C4-2B (cell line): ENCODE data around the gene MAST1.

Experiments used
- H3K27ac ChIP-seq: fragments of 450-650 bp; 2 replicates; pipeline ENCODE4 v1.5.1; 2017
- ZFX ChIP-seq: fragments of 450-650 bp; IDR thresholded peaks from 2 replicates; pipeline ENCODE4 v1.6.1; 2017
- TF ChIP-seq, protein P1 (sequence below): fragments of 450-650 bp; conservative IDR thresholded peaks from 2 replicates; pipeline ENCODE4 v1.5.1; 2017; ENCODE audit warnings: mild to moderate bottlenecking

The MAST1 gene

DNA sequence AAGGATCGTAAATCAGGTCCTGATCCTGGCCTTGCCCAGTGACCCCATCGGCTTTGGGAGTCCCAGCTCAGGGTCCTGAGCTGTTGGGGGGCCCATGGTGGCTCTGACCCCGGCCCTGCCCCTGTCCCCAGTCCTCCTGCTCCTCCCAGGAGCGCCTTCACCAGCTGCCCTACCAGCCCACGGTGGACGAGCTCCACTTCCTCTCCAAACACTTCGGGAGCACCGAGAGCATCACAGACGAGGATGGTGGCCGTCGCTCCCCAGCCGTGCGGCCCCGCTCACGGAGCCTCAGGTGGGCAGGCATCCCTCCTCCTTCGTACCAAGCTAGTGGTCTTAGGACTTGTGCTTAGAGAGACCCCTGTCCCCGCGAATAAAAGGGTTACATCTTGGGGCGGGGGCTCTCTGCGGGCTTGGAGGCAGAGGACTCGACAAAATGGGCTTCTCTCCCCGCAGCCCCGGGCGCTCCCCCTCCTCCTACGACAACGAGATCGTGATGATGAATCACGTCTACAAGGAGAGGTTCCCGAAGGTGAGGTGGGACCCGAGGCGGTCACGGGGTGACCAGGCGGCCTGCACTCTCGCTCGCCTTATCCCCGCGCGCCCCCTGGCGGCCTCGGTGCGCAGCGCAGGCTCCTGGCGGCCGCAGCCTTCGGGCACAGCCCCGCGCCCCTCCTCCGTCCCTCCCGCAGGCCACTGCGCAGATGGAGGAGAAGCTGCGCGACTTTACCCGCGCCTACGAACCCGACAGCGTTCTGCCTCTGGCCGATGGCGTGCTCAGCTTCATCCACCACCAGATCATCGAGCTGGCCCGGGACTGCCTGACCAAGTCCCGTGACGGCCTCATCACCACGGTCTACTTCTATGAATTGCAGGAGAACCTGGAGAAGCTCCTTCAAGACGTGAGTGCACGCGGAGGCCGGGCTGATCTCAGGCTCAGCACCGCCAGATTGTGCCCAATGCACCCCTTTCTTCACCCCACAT lies 9.1 kb downstream of the MAST1 start:
- H3K27ac ChIP-seq = no peak overlapping the region
- TF ChIP-seq, protein P1, sequence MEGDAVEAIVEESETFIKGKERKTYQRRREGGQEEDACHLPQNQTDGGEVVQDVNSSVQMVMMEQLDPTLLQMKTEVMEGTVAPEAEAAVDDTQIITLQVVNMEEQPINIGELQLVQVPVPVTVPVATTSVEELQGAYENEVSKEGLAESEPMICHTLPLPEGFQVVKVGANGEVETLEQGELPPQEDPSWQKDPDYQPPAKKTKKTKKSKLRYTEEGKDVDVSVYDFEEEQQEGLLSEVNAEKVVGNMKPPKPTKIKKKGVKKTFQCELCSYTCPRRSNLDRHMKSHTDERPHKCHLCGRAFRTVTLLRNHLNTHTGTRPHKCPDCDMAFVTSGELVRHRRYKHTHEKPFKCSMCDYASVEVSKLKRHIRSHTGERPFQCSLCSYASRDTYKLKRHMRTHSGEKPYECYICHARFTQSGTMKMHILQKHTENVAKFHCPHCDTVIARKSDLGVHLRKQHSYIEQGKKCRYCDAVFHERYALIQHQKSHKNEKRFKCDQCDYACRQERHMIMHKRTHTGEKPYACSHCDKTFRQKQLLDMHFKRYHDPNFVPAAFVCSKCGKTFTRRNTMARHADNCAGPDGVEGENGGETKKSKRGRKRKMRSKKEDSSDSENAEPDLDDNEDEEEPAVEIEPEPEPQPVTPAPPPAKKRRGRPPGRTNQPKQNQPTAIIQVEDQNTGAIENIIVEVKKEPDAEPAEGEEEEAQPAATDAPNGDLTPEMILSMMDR = peak; percentile 100
- no peak for TF ChIP-seq ZFX

DNA sequence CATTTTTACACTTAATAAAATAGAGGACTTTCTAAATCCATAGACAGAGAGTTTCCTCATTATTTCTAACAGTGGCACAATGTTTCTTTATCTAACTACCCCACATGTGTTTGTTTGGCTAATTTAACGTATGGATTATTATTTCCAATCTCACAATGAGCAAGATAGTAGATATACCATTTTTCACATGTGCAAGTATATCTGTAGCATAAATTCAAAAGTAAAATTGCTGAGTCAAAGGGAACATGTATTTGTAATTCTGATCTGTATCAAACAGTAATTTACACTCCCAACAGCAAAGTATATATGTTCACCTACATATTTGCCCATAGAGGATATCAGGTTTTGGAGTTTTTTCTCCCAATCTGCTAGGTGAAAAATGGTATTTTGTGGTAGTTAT lies 18.3 kb downstream of the MAST1 start:
- TF ChIP-seq, protein P1 = no peak
- TF ChIP-seq ZFX = no peak
- no peak overlapping the region for H3K27ac ChIP-seq

DNA sequence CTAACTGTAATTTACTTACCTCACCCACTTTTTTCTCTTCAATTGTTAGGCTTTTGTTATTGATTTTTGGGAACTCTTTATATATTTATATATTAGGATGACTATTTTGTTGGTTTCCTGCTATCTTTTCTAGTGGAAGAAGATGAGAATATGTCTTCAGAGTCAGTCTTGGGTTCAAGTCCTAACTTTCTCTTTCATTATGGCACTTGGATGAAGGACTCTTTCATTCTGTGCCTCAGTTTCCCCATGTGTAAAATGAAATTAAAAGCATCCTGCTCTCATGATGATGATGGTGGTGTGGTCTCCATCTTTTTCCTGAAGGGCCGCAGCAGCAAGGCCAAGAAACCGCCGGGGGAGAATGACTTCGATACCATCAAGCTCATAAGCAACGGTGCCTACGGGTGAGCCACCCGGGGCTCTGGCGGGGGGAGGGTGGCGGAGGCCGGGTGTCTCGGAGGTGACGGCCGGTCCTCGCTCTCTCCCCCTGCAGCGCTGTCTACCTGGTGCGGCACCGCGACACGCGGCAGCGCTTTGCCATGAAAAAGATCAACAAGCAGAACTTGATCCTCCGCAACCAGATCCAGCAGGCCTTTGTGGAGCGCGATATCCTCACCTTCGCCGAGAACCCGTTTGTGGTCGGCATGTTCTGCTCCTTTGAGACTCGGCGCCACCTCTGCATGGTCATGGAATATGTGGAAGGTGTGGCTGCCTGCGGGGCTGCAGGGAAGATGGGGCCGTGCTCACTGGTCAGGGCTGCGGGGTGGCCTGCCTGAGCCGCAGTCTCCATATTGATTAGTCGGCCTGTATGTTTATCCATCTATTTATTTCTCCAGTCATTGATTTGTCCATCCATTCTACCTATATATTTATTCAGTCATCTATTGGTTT lies 20.0 kb downstream of the MAST1 start:
- no peak for TF ChIP-seq ZFX
- TF ChIP-seq, protein P1 = no peak
- H3K27ac ChIP-seq = no peak overlapping the region

DNA sequence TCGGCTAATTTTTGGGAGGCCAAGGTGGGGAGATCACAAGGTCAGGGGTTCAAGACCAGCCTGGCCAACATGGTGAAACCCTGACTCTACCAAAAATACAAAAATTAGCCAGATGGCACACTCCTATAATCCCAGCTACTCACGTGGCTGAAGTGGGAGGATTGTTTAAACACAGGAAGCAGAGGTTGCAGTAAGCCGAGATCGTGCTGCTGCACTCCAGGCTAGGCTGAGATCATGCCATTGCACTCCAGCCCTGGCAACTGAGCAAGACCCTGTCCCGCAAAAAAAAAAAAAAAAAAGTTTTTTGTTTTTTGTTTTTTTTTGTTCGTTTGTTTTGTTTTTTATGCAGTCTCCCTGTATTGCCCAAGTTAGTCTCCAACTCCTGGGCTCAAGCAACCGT lies 21.2 kb downstream of the MAST1 start:
- TF ChIP-seq ZFX = no peak
- TF ChIP-seq, protein P1 = no peak
- H3K27ac ChIP-seq = no peak overlapping the region

DNA sequence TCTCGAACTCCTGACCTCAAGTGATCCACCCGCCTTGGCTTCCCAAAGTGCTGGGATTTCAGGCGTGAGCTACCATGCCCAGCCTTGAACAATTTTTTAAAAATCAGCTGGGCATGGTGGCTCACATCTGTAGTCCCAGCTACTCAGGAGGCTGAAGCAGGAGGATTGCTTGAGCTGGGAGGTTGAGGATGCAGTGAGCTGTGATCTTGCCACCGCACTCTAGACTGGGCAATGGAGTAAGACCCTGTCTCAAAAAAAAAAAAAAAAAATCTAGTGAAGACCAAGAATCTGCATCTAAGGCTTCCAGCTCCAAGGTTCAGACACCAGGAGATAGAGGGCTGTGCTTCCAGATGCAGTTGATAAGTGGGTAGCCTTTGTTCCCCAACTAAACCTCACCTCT lies 25.8 kb downstream of the MAST1 start:
- no peak for TF ChIP-seq ZFX
- TF ChIP-seq, protein P1 = no peak
- no peak overlapping the region for H3K27ac ChIP-seq

DNA sequence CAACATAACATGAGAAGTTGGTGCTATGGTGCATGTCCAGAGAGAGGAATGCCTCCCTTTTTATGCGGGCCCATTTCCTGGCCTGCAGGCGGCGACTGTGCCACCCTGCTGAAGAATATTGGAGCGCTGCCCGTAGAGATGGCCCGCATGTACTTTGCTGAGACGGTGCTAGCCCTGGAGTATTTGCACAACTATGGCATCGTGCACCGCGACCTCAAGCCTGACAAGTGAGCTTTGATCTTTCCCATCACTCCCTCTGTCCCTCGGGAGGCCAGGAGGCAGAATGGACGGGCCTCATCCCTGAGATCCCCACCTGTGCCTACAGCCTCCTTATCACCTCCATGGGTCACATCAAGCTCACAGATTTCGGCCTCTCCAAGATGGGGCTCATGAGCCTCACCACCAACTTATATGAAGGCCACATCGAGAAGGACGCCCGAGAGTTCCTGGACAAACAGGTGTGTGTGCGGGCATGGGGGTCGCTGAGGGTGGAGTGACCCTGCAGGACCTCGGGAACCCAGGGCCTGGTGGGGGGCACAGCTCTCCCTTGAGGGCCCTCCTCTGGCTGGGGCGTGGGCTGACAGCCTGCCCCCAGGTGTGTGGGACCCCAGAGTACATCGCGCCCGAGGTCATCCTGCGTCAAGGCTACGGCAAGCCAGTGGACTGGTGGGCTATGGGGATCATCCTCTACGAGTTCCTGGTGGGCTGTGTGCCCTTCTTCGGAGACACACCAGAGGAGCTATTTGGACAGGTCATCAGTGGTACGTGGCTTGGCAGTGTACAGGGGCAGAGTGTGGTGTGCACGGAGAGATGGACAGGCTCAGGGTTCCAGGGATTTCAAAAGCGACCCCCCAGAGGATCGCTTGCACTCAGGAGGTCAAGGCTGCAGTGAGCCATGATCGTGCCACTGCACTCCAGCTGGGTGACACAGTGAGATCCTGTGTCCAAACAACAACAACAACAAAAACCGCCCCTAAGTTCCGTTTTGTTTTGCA lies 26.7 kb downstream of the MAST1 start:
- TF ChIP-seq ZFX = no peak
- TF ChIP-seq, protein P1 = no peak; the same call in 1 of the 2 replicates
- H3K27ac ChIP-seq = no peak overlapping the region
